ENCODE measurements around the gene COL6A5. TPM values are rescaled to one million over a fixed set of nuclear protein-coding genes. Genes with fewer than 3 reads are reported as not detected.

The COL6A5 gene
- total RNA-seq, 2 donors from 2014 or later, result 0.15 TPM; not detected in 1

DNA sequence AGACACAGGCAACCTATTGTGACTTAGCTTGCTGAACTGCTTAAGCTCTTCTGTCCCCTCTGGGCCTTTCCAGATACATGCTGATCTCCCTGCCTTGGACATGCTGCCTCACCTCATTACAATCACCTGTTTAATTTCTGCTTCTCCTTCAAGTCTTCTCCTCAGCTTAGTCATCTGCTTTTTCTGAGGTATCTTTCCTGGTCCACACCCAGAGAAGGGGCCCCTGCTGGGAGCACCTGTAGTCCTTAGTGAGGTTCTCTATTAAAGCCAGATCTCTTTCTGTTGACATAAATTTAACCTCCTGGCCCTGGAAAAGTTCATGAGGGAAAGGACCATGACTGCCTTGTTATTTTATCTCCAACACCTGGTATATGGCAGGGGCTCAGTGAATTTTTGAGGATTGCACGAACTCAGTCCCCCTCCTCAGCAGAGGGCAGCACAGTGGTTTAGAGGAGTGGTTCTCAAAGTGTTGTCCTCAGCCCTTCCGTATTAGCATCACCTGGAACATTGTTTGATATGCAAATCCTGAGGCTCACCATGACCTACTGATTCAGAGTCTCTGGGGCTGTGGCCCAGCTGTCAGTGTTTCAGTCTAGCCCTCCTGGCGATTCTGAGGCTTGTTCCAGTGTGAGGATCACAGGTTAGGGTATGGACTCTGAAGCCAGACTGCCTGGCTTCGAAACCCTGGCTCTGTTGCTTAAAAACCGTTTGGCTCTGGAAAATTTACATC, 184.2 kb downstream of the COL6A5 start:
- intact Hi-C loops (cut with DNase I), result no loop called here
- no peak for DNase-seq
- H3K27ac ChIP-seq, result no peak overlapping the region
- H3K4me1 ChIP-seq, result no peaks in the 10 kb centered on the region
- no peaks in the 10 kb centered on the region for H3K36me3 ChIP-seq
- H3K9me3 ChIP-seq, result no peaks in the 10 kb centered on the region
- no peak overlapping the region for H3K9ac ChIP-seq (ENCODE audit: low read depth in 2 of 2, low read length in 2 of 2)
- H3K4me3 ChIP-seq, result no peak overlapping the region
- H3K27me3 ChIP-seq, result no peaks in the 10 kb centered on the region
- TF ChIP-seq, protein P1, sequence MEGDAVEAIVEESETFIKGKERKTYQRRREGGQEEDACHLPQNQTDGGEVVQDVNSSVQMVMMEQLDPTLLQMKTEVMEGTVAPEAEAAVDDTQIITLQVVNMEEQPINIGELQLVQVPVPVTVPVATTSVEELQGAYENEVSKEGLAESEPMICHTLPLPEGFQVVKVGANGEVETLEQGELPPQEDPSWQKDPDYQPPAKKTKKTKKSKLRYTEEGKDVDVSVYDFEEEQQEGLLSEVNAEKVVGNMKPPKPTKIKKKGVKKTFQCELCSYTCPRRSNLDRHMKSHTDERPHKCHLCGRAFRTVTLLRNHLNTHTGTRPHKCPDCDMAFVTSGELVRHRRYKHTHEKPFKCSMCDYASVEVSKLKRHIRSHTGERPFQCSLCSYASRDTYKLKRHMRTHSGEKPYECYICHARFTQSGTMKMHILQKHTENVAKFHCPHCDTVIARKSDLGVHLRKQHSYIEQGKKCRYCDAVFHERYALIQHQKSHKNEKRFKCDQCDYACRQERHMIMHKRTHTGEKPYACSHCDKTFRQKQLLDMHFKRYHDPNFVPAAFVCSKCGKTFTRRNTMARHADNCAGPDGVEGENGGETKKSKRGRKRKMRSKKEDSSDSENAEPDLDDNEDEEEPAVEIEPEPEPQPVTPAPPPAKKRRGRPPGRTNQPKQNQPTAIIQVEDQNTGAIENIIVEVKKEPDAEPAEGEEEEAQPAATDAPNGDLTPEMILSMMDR (IDR thresholded peaks at IDR 0.05), result no peak

DNA sequence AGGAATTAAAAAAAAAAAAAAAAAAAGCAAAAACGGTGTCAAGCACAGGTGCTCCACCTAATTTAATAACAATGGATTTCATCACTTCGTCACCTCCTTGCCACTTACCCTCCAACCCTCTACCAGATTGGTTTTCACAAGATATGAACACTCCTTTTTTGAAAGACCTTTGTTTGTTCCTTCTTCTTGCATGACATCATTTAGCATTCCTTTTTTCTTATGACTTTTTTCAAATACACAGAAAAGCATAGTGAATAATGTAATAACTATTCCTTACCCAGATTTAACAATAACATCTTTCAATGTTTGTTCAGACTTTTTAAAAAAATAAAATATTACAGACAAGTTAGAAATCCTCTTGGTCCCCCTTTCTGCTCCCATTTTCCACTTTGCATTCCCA, 187.8 kb downstream of the COL6A5 start:
- no peaks in the 10 kb centered on the region for H3K27me3 ChIP-seq
- no peak overlapping the region for H3K4me3 ChIP-seq
- intact Hi-C loops (cut with DNase I), result no loop called here
- no peak for DNase-seq
- H3K27ac ChIP-seq, result no peak overlapping the region
- H3K36me3 ChIP-seq, result no peaks in the 10 kb centered on the region
- no peak overlapping the region for H3K9ac ChIP-seq (ENCODE audit: low read depth in 2 of 2, low read length in 2 of 2)
- H3K9me3 ChIP-seq, result no peaks in the 10 kb centered on the region
- TF ChIP-seq, protein P1 (IDR thresholded peaks at IDR 0.05), result no peak
- H3K4me1 ChIP-seq, result no peaks in the 10 kb centered on the region

Other genes with a start within 250 kb of the COL6A5 start
- not detected for gene COL6A6, start 171.5 kb downstream of the COL6A5 start, total RNA-seq

All from colonic mucosa (tissue), 4 donors.